GM23338 (cell line): ENCODE measurements around the gene PCDHGB7. TPM values are rescaled to one million over a fixed set of nuclear protein-coding genes. Genes with fewer than 3 reads are reported as not detected.

ENCODE experiments used
- ATAC-seq: fragments of 200-7000 bp; cut with Tn5 transposase; 3 replicates; pipeline ENCODE4 v1.9.1; 2020
- DNase-seq: peaks from one replicate; pipeline ENCODE4 v3.0.0-alpha.2; 2015; ENCODE audit warnings: low spot score
- H2AFZ ChIP-seq: fragments of 200-600 bp; sonication (generic); 2 replicates; pipeline ENCODE4 v1.8.0; 2016; ENCODE audit warnings: antibody characterized with exemption, mild to moderate bottlenecking, moderate library complexity
- H3F3A ChIP-seq: fragments of 200-600 bp; sonication (generic); replicated peaks from 2 replicates; pipeline ENCODE4 v1.8.0; 2017; ENCODE audit warnings: antibody characterized with exemption, mixed run types, low read depth
- H3K27ac ChIP-seq: fragments of 200-600 bp; sonication (generic); 2 replicates; pipeline ENCODE4 v1.6.1; 2016; ENCODE audit warnings: low read depth
- H3K27me3 ChIP-seq: fragments of 200-600 bp; sonication (generic); 2 replicates; pipeline ENCODE4 v1.8.0; 2016; ENCODE audit warnings: mild to moderate bottlenecking, mixed run types, moderate library complexity; ENCODE audit not compliant: insufficient read depth
- H3K36me3 ChIP-seq: fragments of 200-600 bp; sonication (generic); 2 replicates; pipeline ENCODE4 v1.8.0; 2016; ENCODE audit warnings: mild to moderate bottlenecking; ENCODE audit not compliant: insufficient read depth
- H3K4me1 ChIP-seq: fragments of 200-600 bp; sonication (generic); 2 replicates; pipeline ENCODE4 v1.8.0; 2016; ENCODE audit warnings: mild to moderate bottlenecking, moderate library complexity; ENCODE audit not compliant: insufficient read depth
- H3K4me2 ChIP-seq: fragments of 200-600 bp; sonication (generic); 2 replicates; pipeline ENCODE4 v1.7.1; 2017; ENCODE audit warnings: mixed run types
- H3K4me3 ChIP-seq: fragments of 200-600 bp; sonication (generic); 2 replicates; pipeline ENCODE4 v1.6.1; 2016; ENCODE audit warnings: mixed run types
- H3K79me2 ChIP-seq: fragments of 200-600 bp; sonication (generic); replicated peaks from 2 replicates; pipeline ENCODE4 v1.8.0; 2017; ENCODE audit warnings: mild to moderate bottlenecking; ENCODE audit not compliant: insufficient read depth
- H3K9me2 ChIP-seq: fragments of 200-600 bp; sonication (generic); 2 replicates; pipeline ENCODE4 v1.8.0; 2017; ENCODE audit not compliant: insufficient read depth
- H4K20me1 ChIP-seq: fragments of 200-600 bp; sonication (generic); replicated peaks from 2 replicates; pipeline ENCODE4 v1.8.0; 2017; ENCODE audit warnings: mild to moderate bottlenecking; ENCODE audit not compliant: insufficient read depth
- H3K27ac Mint-ChIP-seq: 2 replicates; pipeline ENCODE4 v1.8.0; 2020; ENCODE audit warnings: inconsistent platforms, mild to moderate bottlenecking, moderate library complexity, mixed read lengths
- H3K27me3 Mint-ChIP-seq: 3 replicates; pipeline ENCODE4 v1.8.0; 2022; ENCODE audit warnings: low read depth, mild to moderate bottlenecking, moderate library complexity, mixed read lengths, inconsistent platforms; ENCODE audit not compliant: insufficient read depth, poor library complexity
- H3K36me3 Mint-ChIP-seq: 3 replicates; pipeline ENCODE4 v1.8.0; 2021; ENCODE audit warnings: low read depth, mild to moderate bottlenecking, inconsistent platforms, moderate library complexity, mixed read lengths
- H3K4me1 Mint-ChIP-seq: 3 replicates; pipeline ENCODE4 v1.8.0; 2020; ENCODE audit warnings: mild to moderate bottlenecking, inconsistent platforms, mixed read lengths
- H3K4me3 Mint-ChIP-seq: 3 replicates; pipeline ENCODE4 v1.8.0; 2021; ENCODE audit warnings: moderate library complexity, mild to moderate bottlenecking, inconsistent platforms, mixed read lengths
- H3K9me3 Mint-ChIP-seq: 3 replicates; pipeline ENCODE4 v1.8.0; 2020; ENCODE audit warnings: moderate library complexity, mild to moderate bottlenecking, inconsistent platforms, mixed read lengths
- CTCF ChIP-seq, 2 experiments: fragments of 200-600 bp in 1 of 2; sonication (generic) in 1 of 2; conservative IDR thresholded peaks; 2 replicates each; pipeline versions ENCODE4 v1.5.1 to v1.6.1; 2016 to 2017; ENCODE audit warnings: antibody characterized with exemption in 2 of 2, low read depth in 2 of 2, mild to moderate bottlenecking in 2 of 2, moderate library complexity in 1 of 2
- JUNB ChIP-seq: IDR thresholded peaks from one replicate; pipeline ENCODE4 v1.6.1; 2016; ENCODE audit warnings: antibody characterized with exemption; ENCODE audit not compliant: unreplicated experiment
- REST ChIP-seq: IDR thresholded peaks from one replicate; pipeline ENCODE4 v1.6.1; 2018; ENCODE audit warnings: antibody characterized with exemption; ENCODE audit not compliant: unreplicated experiment
- ZNF114 ChIP-seq: fragments of 250-450 bp; sonication (Bioruptor Pico); IDR thresholded peaks from 2 replicates; pipeline ENCODE4 v1.5.0; 2020; ENCODE audit warnings: mild to moderate bottlenecking, moderate library complexity
- polyA plus RNA-seq: library from polyadenylated mRNA; unstranded; fragments of >200 nt; fragmentation: Nextera tagmentation; extraction: Ambion mirVana; gene quantifications from 2 replicates; pipeline ENCODE4 v1.2.1, GENCODE V29; 2016
- total RNA-seq: library from RNA; depleted of rRNA; stranded (reverse); fragments of >200 nt; shearing (Covaris generic); gene quantifications from 2 replicates; pipeline ENCODE4 v1.2.3, GENCODE V29; 2014
- TF ChIP-seq, protein P1 (sequence below): IDR thresholded peaks from 2 replicates; pipeline ENCODE4 v1.6.1; 2016; ENCODE audit warnings: antibody characterized with exemption

Gene PCDHGB7
- total and polyA plus RNA-seq, 2 experiments from 2014 or later, result 1.4 to 11.7 TPM

- Histone ChIP-seq H3K27me3 (peaks cover 20% of the 10 kb centered on the region), H3K4me2 (no peak overlapping the region), H3K27ac (no peak overlapping the region), H3K4me1 (no peaks in the 10 kb centered on the region), H3F3A (no peaks in the 10 kb centered on the region), H3K9me2 (no peaks in the 10 kb centered on the region), H3K79me2 (no peaks in the 10 kb centered on the region; the same call in 1 of the 2 replicates), H3K4me3 (no peak overlapping the region), H3K36me3 (no peaks in the 10 kb centered on the region), H4K20me1 (no peaks in the 10 kb centered on the region), H2AFZ (no peak overlapping the region)
- peaks cover 7% of the 10 kb centered on the region for H3K4me1 Mint-ChIP-seq
- H3K27me3 Mint-ChIP-seq, result peaks cover 24% of the 10 kb centered on the region
- H3K4me3 Mint-ChIP-seq, result no peak overlapping the region
- DNase-seq (no peak), ATAC-seq (no peak)
- TF ChIP-seq ZNF114 (CRISPR knock-in tag) (no peak), REST (peak; percentile 48)
- peaks cover 85% of the 10 kb centered on the region for H3K9me3 Mint-ChIP-seq
- H3K36me3 Mint-ChIP-seq, result peaks cover 90% of the 10 kb centered on the region
- no peak overlapping the region for H3K27ac Mint-ChIP-seq
Measured at GRCh38 chr5:141422742-141423291, 5.3 kb downstream of the PCDHGB7 start.

GRCh38 chr5:141427783-141428426 is 10.4 kb downstream of the PCDHGB7 start:
- Mint-ChIP-seq H3K27me3 (peaks cover 8% of the 10 kb centered on the region), H3K9me3 (peaks cover 79% of the 10 kb centered on the region), H3K36me3 (peaks cover 81% of the 10 kb centered on the region), H3K4me3 (no peak overlapping the region; the same call in 2 of the 3 replicates), H3K27ac (no peak overlapping the region), H3K4me1 (no peaks in the 10 kb centered on the region; the same call in 2 of the 3 replicates)
- no peak overlapping the region for H3K4me3 ChIP-seq
- H3K27ac ChIP-seq, result no peak overlapping the region
- no peaks in the 10 kb centered on the region for H3K9me2 ChIP-seq
- no peak overlapping the region for H3K4me2 ChIP-seq
- DNase-seq (peak; percentile 47), ATAC-seq (no peak)
- H3F3A ChIP-seq, result no peaks in the 10 kb centered on the region
- H3K36me3 ChIP-seq, result peaks cover 8% of the 10 kb centered on the region; the same call in 1 of the 2 replicates
- H3K4me1 ChIP-seq, result no peaks in the 10 kb centered on the region
- no peak overlapping the region for H2AFZ ChIP-seq
- TF ChIP-seq, protein P1, sequence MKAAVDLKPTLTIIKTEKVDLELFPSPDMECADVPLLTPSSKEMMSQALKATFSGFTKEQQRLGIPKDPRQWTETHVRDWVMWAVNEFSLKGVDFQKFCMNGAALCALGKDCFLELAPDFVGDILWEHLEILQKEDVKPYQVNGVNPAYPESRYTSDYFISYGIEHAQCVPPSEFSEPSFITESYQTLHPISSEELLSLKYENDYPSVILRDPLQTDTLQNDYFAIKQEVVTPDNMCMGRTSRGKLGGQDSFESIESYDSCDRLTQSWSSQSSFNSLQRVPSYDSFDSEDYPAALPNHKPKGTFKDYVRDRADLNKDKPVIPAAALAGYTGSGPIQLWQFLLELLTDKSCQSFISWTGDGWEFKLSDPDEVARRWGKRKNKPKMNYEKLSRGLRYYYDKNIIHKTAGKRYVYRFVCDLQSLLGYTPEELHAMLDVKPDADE, result no peak
- TF ChIP-seq JUNB (no peak), CTCF (conservative IDR thresholded peaks at IDR 0.05; ENCODE audit: low read depth in 2 of 2) (peak; percentile 13 to 63; a peak in 2 of 4 replicates)
- no peaks in the 10 kb centered on the region; the same call in 1 of the 2 replicates for H3K79me2 ChIP-seq
- H3K27me3 ChIP-seq, result no peaks in the 10 kb centered on the region
- no peaks in the 10 kb centered on the region for H4K20me1 ChIP-seq
